Neural crest cell (in vitro differentiated cells): ENCODE measurements around the gene ZNF415. TPM values are rescaled to one million over a fixed set of nuclear protein-coding genes. Genes with fewer than 3 reads are reported as not detected.
A peak's percentile ranks its signal among the peaks of the same experiment; 100 is the strongest.

ENCODE experiments used
- DNase-seq: peaks from one replicate; pipeline ENCODE4 v3.0.0; 2021; ENCODE audit warnings: low read depth, mixed read lengths, low spot score
- H3K27ac Mint-ChIP-seq: one replicate; pipeline ENCODE4 v1.8.0; 2021; ENCODE audit warnings: mild to moderate bottlenecking, mixed read lengths; ENCODE audit not compliant: unreplicated experiment
- H3K27me3 Mint-ChIP-seq: 2 replicates; pipeline ENCODE4 v1.8.0; 2021; ENCODE audit warnings: low read depth, mild to moderate bottlenecking, mixed read lengths
- H3K36me3 Mint-ChIP-seq: 2 replicates; pipeline ENCODE4 v1.8.0; 2021; ENCODE audit warnings: low read depth, mild to moderate bottlenecking, mixed read lengths
- H3K4me1 Mint-ChIP-seq: 2 replicates; pipeline ENCODE4 v1.8.0; 2021; ENCODE audit warnings: mixed read lengths
- H3K4me3 Mint-ChIP-seq: one replicate; pipeline ENCODE4 v1.8.0; 2021; ENCODE audit warnings: mild to moderate bottlenecking, mixed read lengths
- H3K9me3 Mint-ChIP-seq: 2 replicates; pipeline ENCODE4 v1.8.0; 2021; ENCODE audit warnings: mixed read lengths
- CTCF ChIP-seq: fragments of 200-600 bp; sonication (generic); conservative IDR thresholded peaks from 2 replicates; pipeline ENCODE4 v1.5.0; 2021; ENCODE audit warnings: antibody characterized with exemption, mild to moderate bottlenecking
- total RNA-seq: library from RNA; stranded (reverse); gene quantifications from 2 replicates; pipeline ENCODE4 v1.2.1, GENCODE V29; 2021

Gene ZNF415
- total RNA-seq, 1 donor from 2014 or later: 13.6 TPM

GRCh38 chr19:53068834-53069233, 63.9 kb downstream of the ZNF415 start:
- no peak for TF ChIP-seq CTCF
- DNase-seq: no peak
- Mint-ChIP-seq H3K36me3 (peaks cover 68% of the 10 kb centered on the region), H3K27me3 (peaks cover 2% of the 10 kb centered on the region), H3K27ac (no peak overlapping the region), H3K9me3 (peaks cover 38% of the 10 kb centered on the region), H3K4me3 (no peak overlapping the region), H3K4me1 (no peaks in the 10 kb centered on the region)

- peaks cover 41% of the 10 kb centered on the region for H3K9me3 Mint-ChIP-seq
- H3K27ac Mint-ChIP-seq: no peak overlapping the region
- no peak overlapping the region for H3K4me3 Mint-ChIP-seq
- peaks cover 68% of the 10 kb centered on the region for H3K36me3 Mint-ChIP-seq
- no peaks in the 10 kb centered on the region for H3K4me1 Mint-ChIP-seq
- no peak for DNase-seq
- no peak for TF ChIP-seq CTCF
- H3K27me3 Mint-ChIP-seq: peaks cover 2% of the 10 kb centered on the region
These were observed 64.5 kb downstream of the ZNF415 start for GRCh38 chr19:53068199-53068598.

- DNase-seq: peak; percentile 31
- Mint-ChIP-seq H3K9me3 (peaks cover 16% of the 10 kb centered on the region), H3K4me1 (no peaks in the 10 kb centered on the region), H3K27ac (no peak overlapping the region), H3K4me3 (peak overlapping the region; percentile 73), H3K27me3 (peaks cover 40% of the 10 kb centered on the region), H3K36me3 (peaks cover 20% of the 10 kb centered on the region)
- TF ChIP-seq CTCF: no peak
These were observed 74.7 kb downstream of the ZNF415 start for GRCh38 chr19:53057904-53058580.

Other genes with a start within 250 kb of the ZNF415 start
- gene ZNF320, start 235.3 kb downstream of the ZNF415 start, total RNA-seq: 26.9 and 38.1 TPM in 2 replicates
- 8.0 and 8.2 TPM in 2 replicates for gene ZNF888, start 209.5 kb downstream of the ZNF415 start, total RNA-seq
- 12.0 and 13.8 TPM in 2 replicates for gene ZNF816, start 170.0 kb downstream of the ZNF415 start, total RNA-seq
- gene ERVV-1, start 119.0 kb downstream of the ZNF415 start, total RNA-seq: not detected in 2 replicates
- gene ERVV-2, start 88.2 kb downstream of the ZNF415 start, total RNA-seq: not detected in 2 replicates
- 22.7 and 23.8 TPM in 2 replicates for gene ZNF160, start 29.5 kb downstream of the ZNF415 start, total RNA-seq
- gene ZNF347, start 26.1 kb upstream of the ZNF415 start, total RNA-seq: 14.5 and 15.8 TPM in 2 replicates
- 5.2 and 8.2 TPM in 2 replicates for gene ZNF665, start 60.4 kb upstream of the ZNF415 start, total RNA-seq
- gene ZNF677, start 122.0 kb upstream of the ZNF415 start, total RNA-seq: 26.3 and 27.0 TPM in 2 replicates
- gene VN1R2, start 125.4 kb upstream of the ZNF415 start, total RNA-seq: not detected in 2 replicates
- not detected in 2 replicates for gene VN1R4, start 134.8 kb upstream of the ZNF415 start, total RNA-seq
- 7.9 and 8.2 TPM in 2 replicates for gene ZNF845, start 200.8 kb upstream of the ZNF415 start, total RNA-seq
- gene ZNF525, start 232.8 kb upstream of the ZNF415 start, total RNA-seq: 6.9 and 8.4 TPM in 2 replicates